Keratinocyte (primary cell): ENCODE data around the gene ATP8A2.

ENCODE experiments used
- CTCF ChIP-seq, 3 experiments: IDR thresholded peaks in 1 of 3; conservative IDR thresholded peaks in 1 of 3; optimal IDR thresholded peaks in 1 of 3; 2 replicates in 2 of 3; 3 replicates in 1 of 3; pipeline versions ENCODE3 to v1.5.1; 2011; ENCODE audit warnings: low read length in 3 of 3, mild to moderate bottlenecking in 3 of 3, moderate library complexity in 2 of 3, control low read depth in 1 of 3, inconsistent platforms in 1 of 3; ENCODE audit not compliant: insufficient read depth in 2 of 3; ENCODE audit errors: extremely low read depth in 1 of 3
- EZH2 ChIP-seq: IDR thresholded peaks from one replicate; pipeline ENCODE4 v1.6.1; 2012; ENCODE audit warnings: inconsistent platforms, mild to moderate bottlenecking, low read length, moderate library complexity

- TF ChIP-seq CTCF (optimal IDR thresholded peaks at IDR 0.05 in 1 of 3, IDR thresholded peaks at IDR 0.05 in 1 of 3, conservative IDR thresholded peaks at IDR 0.05 in 1 of 3; ENCODE audit: extremely low read depth in 1 of 3, insufficient read depth in 2 of 3, low read length in 3 of 3) (no peak), EZH2 (no peak)
Observed at GRCh38 chr13:25561812-25562211, 190.0 kb downstream of the ATP8A2 start.
